SK-N-SH (cell line): ENCODE measurements around the gene KCNH3. TPM values are rescaled to one million over a fixed set of nuclear protein-coding genes. Genes with fewer than 3 reads are reported as not detected.

Experiments used
- CTCF ChIA-PET: fragments of 300-600, 350-600 bp; formaldehyde crosslinking; extraction: SDS; loops from one replicate; lab custom pipeline; 2021; lab: Yijun Ruan, JAX
- POLR2A ChIA-PET: fragments of 350-600 bp; sonication (Branson Sonifier 250); formaldehyde crosslinking; extraction: SDS; loops from one replicate; lab custom pipeline; 2020; ENCODE audit warnings: antibody characterized with exemption, inconsistent platforms; lab: Yijun Ruan, JAX
- DNase-seq: peaks from one replicate; pipeline ENCODE4 v3.0.0; 2012
- H2AFZ ChIP-seq: fragments of 200-600 bp; sonication (generic); 2 replicates; pipeline ENCODE4 v1.8.1; 2016; ENCODE audit warnings: antibody characterized with exemption, mild to moderate bottlenecking, low read depth
- H3F3A ChIP-seq: fragments of 200-600 bp; sonication (generic); replicated peaks from 2 replicates; pipeline ENCODE3; 2016; ENCODE audit warnings: antibody characterized with exemption, mild to moderate bottlenecking; ENCODE audit not compliant: insufficient read depth
- H3K27ac ChIP-seq, 2 experiments: fragments of 200-500 bp in 1 of 2; fragments of 200-600 bp in 1 of 2; sonication (Bioruptor generic) in 1 of 2; sonication (generic), shearing (Covaris generic) in 1 of 2; 2 replicates each; pipeline versions ENCODE4 v1.5.1 to v1.6.1; 2014 to 2016; ENCODE audit warnings: low read depth in 2 of 2, inconsistent platforms in 1 of 2, low read length in 1 of 2, mild to moderate bottlenecking in 1 of 2, mixed read lengths in 1 of 2
- H3K27me3 ChIP-seq: fragments of 200-600 bp; sonication (generic), shearing (Covaris generic); 2 replicates; pipeline ENCODE4 v1.6.1; 2016; ENCODE audit warnings: mixed run types; ENCODE audit not compliant: insufficient read depth
- H3K36me3 ChIP-seq, 2 experiments: fragments of 200-500 bp in 1 of 2; fragments of 200-600 bp in 1 of 2; sonication (Bioruptor generic) in 1 of 2; sonication (generic) in 1 of 2; replicated peaks in 1 of 2; 2 replicates each; pipeline versions ENCODE3 to v1.5.1; 2014 to 2016; ENCODE audit warnings: low read length in 1 of 2, mild to moderate bottlenecking in 1 of 2; ENCODE audit not compliant: insufficient read depth in 2 of 2, control insufficient read depth in 1 of 2
- H3K4me1 ChIP-seq, 2 experiments: fragments of 200-500 bp in 1 of 2; fragments of 200-600 bp in 1 of 2; sonication (Bioruptor generic) in 1 of 2; sonication (generic), shearing (Covaris generic) in 1 of 2; 2 replicates each; pipeline versions ENCODE4 v1.5.1 to v1.6.1; 2014 to 2016; ENCODE audit warnings: low read depth in 1 of 2, low read length in 1 of 2, mixed run types in 1 of 2; ENCODE audit not compliant: insufficient read depth in 2 of 2, control insufficient read depth in 1 of 2
- H3K4me2 ChIP-seq: fragments of 200-600 bp; sonication (generic), shearing (Covaris generic); 2 replicates; pipeline ENCODE4 v1.6.1; 2017; ENCODE audit warnings: mixed run types
- H3K4me3 ChIP-seq, 2 experiments: fragments of 200-500 bp in 1 of 2; fragments of 200-600 bp in 1 of 2; sonication (Bioruptor generic) in 1 of 2; sonication (generic), shearing (Covaris generic) in 1 of 2; 2 replicates each; pipeline versions ENCODE4 v1.5.1 to v1.8.1; 2014 to 2016; ENCODE audit warnings: low read depth in 2 of 2, inconsistent platforms in 1 of 2, low read length in 1 of 2, mild to moderate bottlenecking in 1 of 2, mixed read lengths in 1 of 2, moderate library complexity in 1 of 2
- H3K79me2 ChIP-seq: fragments of 200-600 bp; sonication (generic); 2 replicates; pipeline ENCODE4 v1.8.1; 2017; ENCODE audit warnings: mild to moderate bottlenecking; ENCODE audit not compliant: insufficient read depth
- H3K9ac ChIP-seq: fragments of 200-600 bp; sonication (generic); 2 replicates; pipeline ENCODE4 v1.6.1; 2017; ENCODE audit warnings: mixed run types
- H3K9me2 ChIP-seq: fragments of 200-600 bp; sonication (generic); 2 replicates; pipeline ENCODE4 v1.6.1; 2017; ENCODE audit warnings: mixed run types
- H3K9me3 ChIP-seq: fragments of 200-600 bp; sonication (generic); 2 replicates; pipeline ENCODE4 v1.6.1; 2017; ENCODE audit warnings: mixed run types, mild to moderate bottlenecking, moderate library complexity
- H4K20me1 ChIP-seq: fragments of 200-600 bp; sonication (generic); 2 replicates; pipeline ENCODE4 v1.6.1; 2017; ENCODE audit warnings: mild to moderate bottlenecking, mixed run types; ENCODE audit not compliant: insufficient read depth
- CHD2 ChIP-seq: fragments of 150-350 bp; IDR thresholded peaks from 2 replicates; pipeline ENCODE4 v1.6.1; 2018; ENCODE audit warnings: low read length; ENCODE audit not compliant: partially characterized antibody
- EZH2phosphoT487 ChIP-seq: fragments of 200-600 bp; sonication (generic); IDR thresholded peaks from 2 replicates; pipeline ENCODE4 v1.6.1; 2017; ENCODE audit warnings: low read depth, mixed run types, mild to moderate bottlenecking, antibody characterized with exemption, moderate library complexity, borderline replicate concordance
- FOSL2 ChIP-seq: IDR thresholded peaks from 2 replicates; pipeline ENCODE4 v1.4.0; 2012; ENCODE audit warnings: low read depth, mild to moderate bottlenecking, moderate library complexity, borderline replicate concordance
- FOXJ3 ChIP-seq: sonication (generic); formaldehyde crosslinking; IDR thresholded peaks from 2 replicates; pipeline ENCODE4 v1.5.1; 2020; ENCODE audit warnings: mild to moderate bottlenecking, missing genetic modification reagents
- FOXM1 ChIP-seq: IDR thresholded peaks from 2 replicates; pipeline ENCODE4 v1.4.0; 2012; ENCODE audit warnings: low read depth, mild to moderate bottlenecking
- GABPA ChIP-seq: IDR thresholded peaks from 2 replicates; pipeline ENCODE4 v1.4.0; 2012; ENCODE audit warnings: low read depth, mild to moderate bottlenecking
- GATA2 ChIP-seq: sonication (generic); formaldehyde crosslinking; IDR thresholded peaks from 2 replicates; pipeline ENCODE4 v1.5.0; 2020; ENCODE audit warnings: mild to moderate bottlenecking, missing genetic modification reagents
- MAX ChIP-seq: IDR thresholded peaks from 2 replicates; pipeline ENCODE4 v1.4.0; 2012; ENCODE audit warnings: low read depth
- MEF2A ChIP-seq: IDR thresholded peaks from 2 replicates; pipeline ENCODE4 v1.4.0; 2012; ENCODE audit warnings: low read depth, borderline replicate concordance
- MXI1 ChIP-seq: IDR thresholded peaks from 2 replicates; pipeline ENCODE4 v1.6.1; 2012; ENCODE audit warnings: mild to moderate bottlenecking, low read depth, low read length, improper control_type of control experiment
- NFIC ChIP-seq: IDR thresholded peaks from 2 replicates; pipeline ENCODE4 v1.4.0; 2012; ENCODE audit warnings: borderline replicate concordance
- NRF1 ChIP-seq: IDR thresholded peaks from 2 replicates; pipeline ENCODE4 v1.6.1; 2012; ENCODE audit warnings: low read depth, mild to moderate bottlenecking, low read length
- PBX3 ChIP-seq: IDR thresholded peaks from 2 replicates; pipeline ENCODE4; 2012
- POLR2AphosphoS5 ChIP-seq: IDR thresholded peaks from 2 replicates; pipeline ENCODE4 v1.6.1; 2012; ENCODE audit warnings: low read depth, low read length
- RAD21 ChIP-seq: IDR thresholded peaks from 2 replicates; pipeline ENCODE4 v1.6.1; 2012; ENCODE audit warnings: mild to moderate bottlenecking, low read length
- RFX5 ChIP-seq: IDR thresholded peaks from 2 replicates; pipeline ENCODE4 v1.6.1; 2012; ENCODE audit warnings: mild to moderate bottlenecking, improper control_type of control experiment, low read length
- RXRA ChIP-seq: IDR thresholded peaks from 2 replicates; pipeline ENCODE4 v1.4.0; 2012; ENCODE audit warnings: low read depth, mild to moderate bottlenecking, borderline replicate concordance
- SIN3A ChIP-seq: IDR thresholded peaks from 2 replicates; pipeline ENCODE4 v1.6.1; 2012; ENCODE audit warnings: low read depth, mild to moderate bottlenecking, low read length, moderate library complexity, borderline replicate concordance
- SMC3 ChIP-seq: IDR thresholded peaks from 2 replicates; pipeline ENCODE4 v1.6.1; 2012; ENCODE audit warnings: low read depth, low read length, improper control_type of control experiment
- TAF1 ChIP-seq: IDR thresholded peaks from 2 replicates; pipeline ENCODE4 v1.6.1; 2012; ENCODE audit warnings: low read depth, mild to moderate bottlenecking, low read length, moderate library complexity, borderline replicate concordance
- TCF12 ChIP-seq: IDR thresholded peaks from 2 replicates; pipeline ENCODE4 v1.4.0; 2012
- TEAD4 ChIP-seq: IDR thresholded peaks from 2 replicates; pipeline ENCODE4 v1.4.0; 2012; ENCODE audit warnings: mild to moderate bottlenecking, borderline replicate concordance; ENCODE audit not compliant: insufficient read depth
- YY1 ChIP-seq: IDR thresholded peaks from 2 replicates; pipeline ENCODE4 v1.4.0; 2012; ENCODE audit warnings: low read depth, mild to moderate bottlenecking
- WGBS: methylation state at CpG from one replicate; pipeline ENCODE4 v1.1.6; 2017; ENCODE audit warnings: low lambda C conversion rate; 5-methylcytosine and 5-hydroxymethylcytosine counted together
- polyA plus RNA-seq, 3 experiments: library from polyadenylated mRNA; depleted of rRNA; stranded (reverse); fragments of >200 nt; gene quantifications; 2 replicates each; pipeline ENCODE4 v1.2.3, GENCODE V29; 2012

Gene KCNH3
- polyA plus RNA-seq, 1 of the 3 experiments (the other 2 are of a cell fraction): 3.7 TPM

- ChIA-PET CTCF (interaction anchor here (2.0 to 26.5 kb wide), 2 partner anchors 158 to 173 kb away, joined by 6 to 617 read pairs; partner anchors contain the start of gene SPATS2), POLR2A (no interaction called here)
- H3K4me2 ChIP-seq: no peak overlapping the region
- no peaks in the 10 kb centered on the region for H3K27me3 ChIP-seq
- TF ChIP-seq GATA2 (no peak), RXRA (no peak), TAF1 (no peak), TEAD4 (no peak), RFX5 (no peak), PBX3 (no peak), FOXJ3 (CRISPR knock-in tag) (no peak), NFIC (no peak), FOSL2 (no peak), GABPA (no peak), TCF12 (no peak), MEF2A (no peak), RAD21 (no peak), CHD2 (no peak), EZH2phosphoT487 (no peak), MXI1 (no peak), SIN3A (no peak)
- H4K20me1 ChIP-seq: no peaks in the 10 kb centered on the region
- no peaks in the 10 kb centered on the region for H3K9me3 ChIP-seq
- no peak overlapping the region for H2AFZ ChIP-seq
- no peak overlapping the region for H3K27ac ChIP-seq
- H3F3A ChIP-seq: peaks cover 17% of the 10 kb centered on the region
- DNase-seq: no peak
- WGBS: 98% methylated on average over 4 of the region's 4 CpGs
- peaks cover 11% of the 10 kb centered on the region; the same call in 1 of the 2 replicates for H3K79me2 ChIP-seq
- no peak overlapping the region for H3K4me3 ChIP-seq
- H3K36me3 ChIP-seq: peaks cover 69 to 82% of the 10 kb centered on the region in 2 experiments
- no peak overlapping the region for H3K9ac ChIP-seq
- peaks cover 0 to 12% of the 10 kb centered on the region in 2 experiments; a peak in 2 of 4 replicates for H3K4me1 ChIP-seq
- H3K9me2 ChIP-seq: no peaks in the 10 kb centered on the region
These were observed 17.4 kb upstream of the KCNH3 start for GRCh38 chr12:49521389-49521788.

GRCh38 chr12:49524660-49525324 is 14.0 kb upstream of the KCNH3 start:
- H3K4me2 ChIP-seq: no peak overlapping the region
- POLR2A ChIA-PET: no interaction called here
- CTCF ChIA-PET: interaction anchor here (1.1 to 26.5 kb wide), 6 partner anchors 11 to 193 kb away, joined by 3 to 617 read pairs (median 8); partner anchors contain the start of genes DNAJC22 and SPATS2
- no peak for DNase-seq
- H3K9me3 ChIP-seq: no peaks in the 10 kb centered on the region
- H2AFZ ChIP-seq: no peak overlapping the region
- H3K9me2 ChIP-seq: no peaks in the 10 kb centered on the region
- H3K27ac ChIP-seq: no peak overlapping the region
- H3K27me3 ChIP-seq: no peaks in the 10 kb centered on the region
- no peak overlapping the region for H3K9ac ChIP-seq
- TF ChIP-seq GABPA (no peak), YY1 (no peak), NFIC (no peak), MAX (no peak), EZH2phosphoT487 (no peak), GATA2 (no peak), MXI1 (no peak), TEAD4 (no peak), SMC3 (no peak), NRF1 (no peak), FOXM1 (no peak), POLR2AphosphoS5 (no peak), RXRA (no peak), RFX5 (no peak), PBX3 (no peak), RAD21 (no peak)
- peaks cover 0 to 3% of the 10 kb centered on the region in 2 experiments; a peak in 1 of 4 replicates for H3K4me1 ChIP-seq
- 70% methylated on average over 6 of the region's 6 CpGs for WGBS
- H3K36me3 ChIP-seq: peaks cover 65 to 82% of the 10 kb centered on the region in 2 experiments
- no peak overlapping the region for H3K4me3 ChIP-seq
- no peaks in the 10 kb centered on the region for H4K20me1 ChIP-seq
- H3F3A ChIP-seq: peaks cover 10% of the 10 kb centered on the region
- H3K79me2 ChIP-seq: peaks cover 3% of the 10 kb centered on the region; the same call in 1 of the 2 replicates
